MM.1S (cell line): ENCODE data around the gene CDH5.

Experiments used
- DNase-seq: peaks from one replicate; pipeline ENCODE4 v3.0.0-alpha.2; 2015
- H2AFZ ChIP-seq: fragments of 300-600 bp; sonication (generic); 2 replicates; pipeline ENCODE4 v1.6.0; 2016; ENCODE audit warnings: antibody characterized with exemption, low read length
- H3F3A ChIP-seq: fragments of 300-600 bp; sonication (generic); 2 replicates; pipeline ENCODE4 v1.6.1; 2016; ENCODE audit warnings: mild to moderate bottlenecking, antibody characterized with exemption, low read length, moderate library complexity, mixed read lengths; ENCODE audit not compliant: insufficient read depth
- H3K27ac ChIP-seq: fragments of 300-600 bp; sonication (generic); 2 replicates; pipeline ENCODE4 v1.5.1; 2016; ENCODE audit warnings: mild to moderate bottlenecking, low read length
- H3K27me3 ChIP-seq: fragments of 300-600 bp; sonication (generic); replicated peaks from 2 replicates; pipeline ENCODE4 v1.6.0; 2016; ENCODE audit warnings: low read length; ENCODE audit not compliant: insufficient read depth
- H3K36me3 ChIP-seq: fragments of 300-600 bp; sonication (generic); replicated peaks from 2 replicates; pipeline ENCODE4 v1.6.1; 2016; ENCODE audit warnings: mild to moderate bottlenecking, low read length, mixed read lengths; ENCODE audit not compliant: insufficient read depth
- H3K4me1 ChIP-seq: fragments of 300-600 bp; sonication (generic); 2 replicates; pipeline ENCODE4 v1.6.1; 2016; ENCODE audit warnings: low read length, mixed read lengths
- H3K4me2 ChIP-seq: fragments of 300-600 bp; sonication (generic); 2 replicates; pipeline ENCODE4 v1.6.0; 2016; ENCODE audit warnings: low read depth, low read length
- H3K4me3 ChIP-seq: fragments of 300-600 bp; sonication (generic); 2 replicates; pipeline ENCODE4 v1.5.1; 2016; ENCODE audit warnings: low read length, mixed read lengths
- H3K79me2 ChIP-seq: fragments of 300-600 bp; sonication (generic); 2 replicates; pipeline ENCODE4 v1.6.1; 2016; ENCODE audit warnings: mixed run types, low read length, mixed read lengths
- H3K9ac ChIP-seq: fragments of 300-600 bp; sonication (generic); 2 replicates; pipeline ENCODE4 v1.6.1; 2016; ENCODE audit warnings: low read length, mixed read lengths
- H3K9me2 ChIP-seq: fragments of 300-600 bp; sonication (generic); replicated peaks from 2 replicates; pipeline ENCODE4 v1.6.1; 2016; ENCODE audit warnings: mild to moderate bottlenecking, low read length, mixed read lengths; ENCODE audit not compliant: insufficient read depth
- H3K9me3 ChIP-seq: fragments of 300-600 bp; sonication (generic); replicated peaks from 2 replicates; pipeline ENCODE4 v1.6.1; 2016; ENCODE audit warnings: mild to moderate bottlenecking, low read length, mixed read lengths; ENCODE audit not compliant: insufficient read depth
- H4K20me1 ChIP-seq: fragments of 300-600 bp; sonication (generic); 2 replicates; pipeline ENCODE4 v1.6.1; 2016; ENCODE audit warnings: mild to moderate bottlenecking, low read length, moderate library complexity, mixed read lengths; ENCODE audit not compliant: insufficient read depth
- EZH2 ChIP-seq: fragments of 300-600 bp; sonication (generic); optimal IDR thresholded peaks from 2 replicates; pipeline ENCODE3; 2017; ENCODE audit warnings: low read depth, mild to moderate bottlenecking, antibody characterized with exemption, low read length, mixed read lengths
- EZH2phosphoT487 ChIP-seq: fragments of 300-600 bp; sonication (generic); IDR thresholded peaks from 2 replicates; pipeline ENCODE4 v1.6.1; 2018; ENCODE audit warnings: antibody characterized with exemption, low read length
- TF ChIP-seq, protein P1 (sequence below): fragments of 300-600 bp; sonication (generic); IDR thresholded peaks from 2 replicates; pipeline ENCODE4 v1.5.1; 2016; ENCODE audit warnings: antibody characterized with exemption, low read length, mixed read lengths

Gene CDH5

DNA sequence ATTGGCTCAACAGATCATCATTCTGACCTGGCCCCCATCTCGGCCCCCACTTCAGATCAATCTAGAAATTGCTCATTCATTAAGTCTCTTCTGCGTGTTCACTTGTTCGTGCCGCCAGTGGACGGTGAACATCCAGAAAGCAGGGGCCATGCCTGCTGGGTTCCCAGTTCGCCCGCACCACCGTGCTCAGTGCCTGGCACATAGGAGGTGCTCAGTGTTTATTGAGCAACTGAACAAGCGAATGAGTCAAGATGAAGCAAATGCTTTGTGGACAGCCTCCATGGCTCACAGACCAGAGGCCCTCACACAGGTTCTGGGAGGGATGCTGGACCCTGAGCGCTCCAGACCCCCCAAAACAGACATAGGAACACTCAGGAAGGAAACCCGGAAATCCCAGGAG, 74.5 kb downstream of the CDH5 start:
- Histone ChIP-seq H3K9ac (no peak overlapping the region), H3K9me2 (no peaks in the 10 kb centered on the region), H3K4me1 (peaks cover under 1% of the 10 kb centered on the region; the same call in 1 of the 2 replicates), H3K4me3 (no peak overlapping the region), H3K27ac (no peak overlapping the region), H2AFZ (no peak overlapping the region), H4K20me1 (no peaks in the 10 kb centered on the region), H3K36me3 (no peaks in the 10 kb centered on the region), H3K27me3 (no peaks in the 10 kb centered on the region), H3K4me2 (no peak overlapping the region), H3K9me3 (no peaks in the 10 kb centered on the region), H3K79me2 (no peaks in the 10 kb centered on the region), H3F3A (no peaks in the 10 kb centered on the region)
- TF ChIP-seq EZH2phosphoT487: no peak
- no peak for TF ChIP-seq EZH2
- TF ChIP-seq, protein P1, sequence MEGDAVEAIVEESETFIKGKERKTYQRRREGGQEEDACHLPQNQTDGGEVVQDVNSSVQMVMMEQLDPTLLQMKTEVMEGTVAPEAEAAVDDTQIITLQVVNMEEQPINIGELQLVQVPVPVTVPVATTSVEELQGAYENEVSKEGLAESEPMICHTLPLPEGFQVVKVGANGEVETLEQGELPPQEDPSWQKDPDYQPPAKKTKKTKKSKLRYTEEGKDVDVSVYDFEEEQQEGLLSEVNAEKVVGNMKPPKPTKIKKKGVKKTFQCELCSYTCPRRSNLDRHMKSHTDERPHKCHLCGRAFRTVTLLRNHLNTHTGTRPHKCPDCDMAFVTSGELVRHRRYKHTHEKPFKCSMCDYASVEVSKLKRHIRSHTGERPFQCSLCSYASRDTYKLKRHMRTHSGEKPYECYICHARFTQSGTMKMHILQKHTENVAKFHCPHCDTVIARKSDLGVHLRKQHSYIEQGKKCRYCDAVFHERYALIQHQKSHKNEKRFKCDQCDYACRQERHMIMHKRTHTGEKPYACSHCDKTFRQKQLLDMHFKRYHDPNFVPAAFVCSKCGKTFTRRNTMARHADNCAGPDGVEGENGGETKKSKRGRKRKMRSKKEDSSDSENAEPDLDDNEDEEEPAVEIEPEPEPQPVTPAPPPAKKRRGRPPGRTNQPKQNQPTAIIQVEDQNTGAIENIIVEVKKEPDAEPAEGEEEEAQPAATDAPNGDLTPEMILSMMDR: no peak
- DNase-seq: no peak

DNA sequence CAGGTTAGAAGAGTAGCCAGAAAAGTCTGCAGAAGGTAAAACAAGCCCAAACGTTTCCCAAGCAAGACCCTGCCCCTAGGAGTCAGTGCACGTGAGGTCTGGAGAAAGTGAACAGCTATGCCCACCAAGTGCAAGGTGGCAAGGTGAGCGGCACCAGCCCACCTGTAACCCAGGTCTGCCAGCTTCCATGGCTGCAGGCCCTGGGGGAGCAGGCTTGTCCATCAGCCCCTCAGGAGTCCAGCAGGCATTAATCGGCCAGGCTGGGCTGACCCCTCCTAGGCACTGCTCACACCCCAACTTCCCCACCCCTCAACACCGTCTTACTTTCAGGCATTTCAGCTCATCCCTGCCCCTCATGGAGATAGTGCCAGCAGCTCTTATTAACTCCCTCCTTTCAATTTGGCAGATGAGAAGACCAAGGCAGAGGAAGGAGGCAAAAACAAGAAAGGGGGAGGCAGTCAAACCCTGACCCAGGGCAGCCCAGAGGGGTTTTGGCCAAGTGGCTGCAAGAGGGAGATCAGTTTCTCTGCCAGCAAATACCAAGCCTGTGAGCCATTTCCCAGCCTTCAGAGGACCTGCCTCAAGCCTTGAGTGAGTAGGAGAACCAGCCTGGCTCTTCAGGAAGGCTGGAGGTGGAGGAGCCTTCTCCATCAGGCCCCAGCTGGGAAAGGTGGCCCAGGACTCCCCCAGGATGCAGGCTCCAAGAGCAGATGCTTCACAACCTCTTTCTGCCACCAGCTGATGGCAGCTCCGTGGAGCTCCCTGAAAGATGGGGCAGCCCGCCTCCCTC, 75.3 kb downstream of the CDH5 start:
- Histone ChIP-seq H3K4me1 (no peaks in the 10 kb centered on the region), H3K9me2 (no peaks in the 10 kb centered on the region), H3F3A (no peaks in the 10 kb centered on the region), H3K27ac (no peak overlapping the region), H3K27me3 (no peaks in the 10 kb centered on the region), H3K79me2 (no peaks in the 10 kb centered on the region), H3K9me3 (no peaks in the 10 kb centered on the region), H3K4me3 (no peak overlapping the region), H3K4me2 (no peak overlapping the region), H3K9ac (no peak overlapping the region), H3K36me3 (no peaks in the 10 kb centered on the region), H4K20me1 (no peaks in the 10 kb centered on the region), H2AFZ (no peak overlapping the region)
- DNase-seq: no peak
- TF ChIP-seq, protein P1: no peak
- TF ChIP-seq EZH2phosphoT487 (no peak), EZH2 (no peak)

DNA sequence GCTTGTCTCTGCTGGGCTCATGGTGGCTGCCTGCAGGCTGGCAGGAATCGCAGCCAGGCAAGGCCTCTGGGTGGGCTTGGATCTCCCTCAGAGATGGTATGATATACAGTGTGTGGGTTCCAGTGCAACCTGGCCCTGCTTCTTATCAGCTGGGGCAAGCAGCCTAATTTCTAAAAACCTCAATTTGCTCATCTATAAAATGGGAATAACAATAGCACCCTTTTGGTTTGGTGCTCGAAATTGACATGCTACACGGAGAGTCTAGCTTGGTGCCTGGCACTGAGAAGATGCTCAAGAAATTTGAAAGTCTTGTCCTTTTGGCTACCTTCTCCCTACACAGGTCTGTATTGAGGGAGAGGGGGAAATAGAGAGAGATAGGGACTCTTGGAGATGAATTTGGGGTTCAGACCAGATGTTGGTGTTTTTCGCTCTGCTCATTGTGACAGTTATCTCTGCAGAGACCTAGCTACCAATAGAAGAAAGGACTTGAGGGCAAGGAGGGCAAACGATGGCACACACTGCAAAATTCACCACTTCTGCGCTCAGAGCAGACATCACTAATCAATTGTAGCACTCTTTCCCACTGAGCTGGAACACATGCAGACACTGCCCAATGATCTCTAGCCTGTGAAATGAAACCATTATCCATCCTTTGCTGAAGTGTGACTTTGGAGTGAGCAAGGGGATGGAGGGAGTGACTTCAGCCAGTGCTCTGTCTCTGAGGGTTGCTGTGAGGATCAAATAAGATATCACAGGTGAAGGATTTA, 76.2 kb downstream of the CDH5 start:
- no peaks in the 10 kb centered on the region for H3K9me2 ChIP-seq
- no peaks in the 10 kb centered on the region for H3K79me2 ChIP-seq
- no peaks in the 10 kb centered on the region for H3K4me1 ChIP-seq
- H2AFZ ChIP-seq: no peak overlapping the region
- no peaks in the 10 kb centered on the region for H3K9me3 ChIP-seq
- H3K4me2 ChIP-seq: no peak overlapping the region
- TF ChIP-seq EZH2 (no peak), EZH2phosphoT487 (no peak)
- TF ChIP-seq, protein P1: no peak
- no peak overlapping the region for H3K4me3 ChIP-seq
- H4K20me1 ChIP-seq: no peaks in the 10 kb centered on the region
- H3K36me3 ChIP-seq: no peaks in the 10 kb centered on the region
- no peak overlapping the region for H3K27ac ChIP-seq
- H3F3A ChIP-seq: no peaks in the 10 kb centered on the region
- DNase-seq: no peak
- H3K9ac ChIP-seq: no peak overlapping the region
- no peaks in the 10 kb centered on the region for H3K27me3 ChIP-seq
